RWPE2 (cell line): ENCODE measurements around the gene CTSF.
"Not testable (repeated sequence)": the region's sequence is repeated elsewhere in the genome, so short reads cannot be mapped to it uniquely, and the experiment has no call there.

Experiments used
- ATAC-seq: fragments of 200-7000 bp; cut with Tn5 transposase; 3 replicates; pipeline ENCODE4 v1.9.1; 2021; ENCODE audit warnings: low read depth
- DNase-seq: peaks from one replicate; pipeline ENCODE4 v3.0.0-alpha.2; 2020; ENCODE audit warnings: low spot score
- H3K27ac ChIP-seq: fragments of 450-650 bp; 2 replicates; pipeline ENCODE4 v1.5.1; 2017; ENCODE audit warnings: mild to moderate bottlenecking; ENCODE audit not compliant: poor library complexity, severe bottlenecking
- H3K27me3 ChIP-seq: fragments of 250-450 bp; sonication (Bioruptor Pico); 2 replicates; pipeline ENCODE4 v1.5.1; 2021; ENCODE audit warnings: mild to moderate bottlenecking, moderate library complexity; ENCODE audit not compliant: insufficient read depth, poor library complexity, severe bottlenecking
- H3K36me3 ChIP-seq: fragments of 250-450 bp; sonication (Bioruptor Pico); 2 replicates; pipeline ENCODE4 v1.5.1; 2020; ENCODE audit warnings: low read depth, mild to moderate bottlenecking, moderate library complexity
- H3K4me1 ChIP-seq: fragments of 250-450 bp; sonication (Bioruptor Pico); 2 replicates; pipeline ENCODE4 v1.5.1; 2021; ENCODE audit warnings: mild to moderate bottlenecking, moderate library complexity; ENCODE audit not compliant: insufficient read depth, poor library complexity, severe bottlenecking
- H3K4me3 ChIP-seq: fragments of 250-450 bp; sonication (Bioruptor Pico); 2 replicates; pipeline ENCODE4 v1.5.1; 2021; ENCODE audit warnings: mild to moderate bottlenecking, moderate library complexity; ENCODE audit not compliant: severe bottlenecking
- H3K9me3 ChIP-seq: fragments of 250-450 bp; sonication (Bioruptor Pico); 2 replicates; pipeline ENCODE4 v1.5.1; 2021; ENCODE audit warnings: mild to moderate bottlenecking, moderate library complexity; ENCODE audit not compliant: severe bottlenecking
- TF ChIP-seq, protein P1 (sequence below): fragments of 450-650 bp; IDR thresholded peaks from one replicate; pipeline ENCODE4 v1.5.1; 2017; ENCODE audit warnings: mild to moderate bottlenecking, moderate library complexity; ENCODE audit not compliant: poor library complexity, severe bottlenecking

The CTSF gene

DNA sequence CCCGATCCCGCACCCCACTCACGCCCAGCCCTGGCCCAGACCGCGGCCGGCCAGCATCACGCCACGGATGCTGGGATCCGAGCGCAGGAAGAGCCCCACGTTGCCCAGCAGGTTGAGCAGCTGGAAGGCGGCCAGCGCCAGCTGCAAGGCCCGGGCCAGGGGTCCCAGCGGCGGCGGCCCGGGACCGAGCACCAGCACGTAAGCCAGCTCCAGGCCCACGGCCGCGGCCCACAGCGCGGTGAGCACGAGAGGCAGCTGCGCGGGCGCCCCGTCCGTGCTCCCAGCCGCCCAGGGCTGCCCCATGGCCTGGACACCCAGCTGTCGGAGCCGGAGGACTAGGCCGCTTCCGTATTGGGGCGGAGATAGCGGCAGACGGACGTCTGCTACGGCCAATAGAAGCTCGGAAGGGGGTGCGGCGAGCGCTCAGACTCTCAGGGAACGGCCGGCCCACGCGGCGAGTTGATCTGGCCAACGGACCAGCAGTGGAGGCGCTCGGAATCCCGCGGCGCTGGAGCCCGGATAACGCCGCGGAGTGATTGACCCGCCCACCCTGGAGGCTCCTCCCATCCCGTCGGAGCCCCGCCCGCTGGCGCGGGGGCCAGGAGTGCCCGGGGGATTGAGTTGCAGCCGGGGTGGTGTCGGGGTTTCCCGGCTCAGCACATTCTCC lies 22.6 kb downstream of the CTSF start, which contains the start of gene ZDHHC24:
Gene ZDHHC24 (minus strand): TSS at position 348 of the 667 bp plus-strand sequence. CDS start 45 bp downstream, at position 303.
- peak; percentile 97 for DNase-seq
- Histone ChIP-seq H3K27ac (no peak within 1 kb of the TSS), H3K9me3 (no peaks in the 10 kb centered on the region), H3K4me1 (no peaks in the 10 kb centered on the region), H3K27me3 (no peaks in the 10 kb centered on the region), H3K4me3 (peak within 1 kb of the TSS; percentile 78), H3K36me3 (no peaks in the 10 kb centered on the region)
- TF ChIP-seq, protein P1, sequence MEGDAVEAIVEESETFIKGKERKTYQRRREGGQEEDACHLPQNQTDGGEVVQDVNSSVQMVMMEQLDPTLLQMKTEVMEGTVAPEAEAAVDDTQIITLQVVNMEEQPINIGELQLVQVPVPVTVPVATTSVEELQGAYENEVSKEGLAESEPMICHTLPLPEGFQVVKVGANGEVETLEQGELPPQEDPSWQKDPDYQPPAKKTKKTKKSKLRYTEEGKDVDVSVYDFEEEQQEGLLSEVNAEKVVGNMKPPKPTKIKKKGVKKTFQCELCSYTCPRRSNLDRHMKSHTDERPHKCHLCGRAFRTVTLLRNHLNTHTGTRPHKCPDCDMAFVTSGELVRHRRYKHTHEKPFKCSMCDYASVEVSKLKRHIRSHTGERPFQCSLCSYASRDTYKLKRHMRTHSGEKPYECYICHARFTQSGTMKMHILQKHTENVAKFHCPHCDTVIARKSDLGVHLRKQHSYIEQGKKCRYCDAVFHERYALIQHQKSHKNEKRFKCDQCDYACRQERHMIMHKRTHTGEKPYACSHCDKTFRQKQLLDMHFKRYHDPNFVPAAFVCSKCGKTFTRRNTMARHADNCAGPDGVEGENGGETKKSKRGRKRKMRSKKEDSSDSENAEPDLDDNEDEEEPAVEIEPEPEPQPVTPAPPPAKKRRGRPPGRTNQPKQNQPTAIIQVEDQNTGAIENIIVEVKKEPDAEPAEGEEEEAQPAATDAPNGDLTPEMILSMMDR: no peak
- ATAC-seq: peak; percentile 98

DNA sequence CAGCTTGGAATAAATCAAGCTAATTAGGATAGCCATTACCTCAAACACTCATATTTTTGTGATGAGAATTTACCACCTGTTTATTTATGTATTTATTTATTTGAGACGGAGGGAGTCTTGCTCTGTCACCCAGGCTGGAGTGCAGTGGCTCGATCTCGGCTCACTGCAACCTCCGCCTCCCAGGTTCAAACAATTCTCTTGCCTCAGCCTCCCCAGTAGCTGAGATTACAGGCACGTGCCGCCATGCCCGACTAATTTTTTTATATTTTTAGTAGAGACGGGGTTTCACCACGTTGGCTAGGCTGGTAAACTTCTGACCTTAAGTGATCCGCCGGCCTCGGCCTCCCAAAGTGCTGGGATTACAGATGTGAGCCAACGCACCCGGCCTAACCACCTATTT lies 23.5 kb downstream of the CTSF start:
- peak overlapping the region; percentile 78 for H3K4me3 ChIP-seq
- not testable (repeated sequence) for ATAC-seq, H3K27ac ChIP-seq, H3K27me3 ChIP-seq, H3K36me3 ChIP-seq, DNase-seq, H3K9me3 ChIP-seq, H3K4me1 ChIP-seq

DNA sequence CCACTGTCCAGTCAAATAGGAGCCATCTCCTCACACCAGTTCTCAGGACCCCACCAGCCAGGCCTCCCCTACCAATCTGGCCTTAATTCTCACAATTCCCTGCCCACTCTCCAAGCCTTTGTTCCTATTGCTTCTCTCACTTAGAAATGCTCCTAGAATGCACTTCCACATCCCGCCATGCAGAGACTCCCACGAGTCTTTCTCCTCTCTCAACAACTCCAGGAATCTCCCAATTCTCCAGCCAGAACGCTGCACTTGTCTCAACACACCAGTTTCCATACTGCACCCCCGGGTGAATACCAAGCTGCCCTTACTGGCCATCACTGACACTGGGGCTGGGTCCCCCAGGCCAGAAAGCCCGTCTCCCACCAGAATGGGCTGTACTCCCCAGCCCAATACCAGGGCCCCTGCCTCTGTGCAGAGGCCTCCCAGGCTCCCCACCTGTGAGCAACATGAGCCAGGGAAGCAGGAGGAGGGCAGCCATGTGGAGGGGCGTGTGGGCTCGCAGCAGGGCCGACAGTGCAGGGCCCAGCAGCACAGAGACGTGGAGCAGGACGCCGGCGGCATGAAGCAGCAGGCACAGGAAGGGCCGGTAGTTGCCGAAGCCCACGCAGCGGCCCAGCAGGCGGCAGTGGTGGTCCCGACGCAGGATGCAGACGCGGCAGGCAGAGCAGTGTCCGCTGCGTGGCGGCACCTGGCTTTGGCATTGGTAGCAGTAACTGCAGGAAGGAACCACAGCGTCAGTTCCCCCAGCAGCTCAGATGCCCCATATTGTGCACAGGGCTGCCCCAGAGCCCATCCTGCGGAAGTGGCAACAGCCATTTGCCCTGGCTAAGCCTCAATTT lies 24.9 kb downstream of the CTSF start:
- DNase-seq (no peak), ATAC-seq (no peak)

DNA sequence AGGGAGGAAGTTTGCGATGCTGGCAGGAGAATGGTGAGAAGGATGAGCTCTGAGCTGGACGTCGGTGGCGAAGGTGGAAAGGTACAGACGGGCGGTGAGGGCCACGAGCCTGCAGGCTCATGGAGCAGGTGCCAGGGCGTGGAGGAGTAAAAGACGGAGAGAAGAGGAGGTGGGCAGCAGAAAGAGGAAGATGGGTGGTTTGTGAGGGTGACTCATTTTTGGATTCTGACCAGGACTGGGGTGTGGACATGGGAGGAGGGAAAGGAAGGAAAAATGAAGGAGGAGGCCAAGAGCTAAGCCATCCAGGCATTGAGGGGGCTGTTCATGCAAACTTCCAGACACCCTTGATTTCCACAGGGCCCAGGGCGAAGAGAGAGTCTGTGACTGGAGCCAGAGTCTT lies 26.0 kb downstream of the CTSF start:
- Histone ChIP-seq H3K36me3 (no peaks in the 10 kb centered on the region), H3K4me3 (no peak overlapping the region), H3K27me3 (no peaks in the 10 kb centered on the region), H3K9me3 (no peaks in the 10 kb centered on the region), H3K4me1 (no peaks in the 10 kb centered on the region), H3K27ac (no peak overlapping the region)
- TF ChIP-seq, protein P1: no peak
- DNase-seq (no peak), ATAC-seq (no peak)

More for the DNA sequence above, 24.9 kb downstream of the CTSF start:
- no peaks in the 10 kb centered on the region for H3K9me3 ChIP-seq
- TF ChIP-seq, protein P1: no peak
- H3K36me3 ChIP-seq: no peaks in the 10 kb centered on the region
- no peaks in the 10 kb centered on the region for H3K27me3 ChIP-seq
- H3K4me3 ChIP-seq: no peak overlapping the region
- H3K27ac ChIP-seq: no peak overlapping the region
- no peaks in the 10 kb centered on the region for H3K4me1 ChIP-seq

DNA sequence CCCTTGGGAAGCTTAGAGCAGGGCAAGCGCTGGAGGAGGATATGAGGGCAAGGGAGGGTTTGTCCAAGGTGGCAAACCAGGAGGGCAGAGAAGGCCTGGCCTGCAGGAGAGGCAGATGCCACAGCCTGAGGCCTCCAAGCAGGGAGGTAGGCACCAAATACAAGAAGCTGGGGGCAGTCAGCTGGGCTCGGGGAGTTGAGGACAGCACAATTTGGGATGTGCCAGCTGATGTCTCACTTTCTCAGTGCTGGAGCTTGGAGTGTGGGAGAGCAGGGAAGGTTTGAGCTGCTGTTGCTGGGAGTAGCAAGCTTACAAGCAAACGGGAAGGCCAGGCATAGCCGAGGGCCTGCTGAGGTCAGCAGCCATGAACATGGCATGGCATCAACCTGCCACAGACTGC lies 26.5 kb downstream of the CTSF start:
- H3K4me1 ChIP-seq: no peaks in the 10 kb centered on the region
- H3K27ac ChIP-seq: no peak overlapping the region
- ATAC-seq (no peak), DNase-seq (no peak)
- no peaks in the 10 kb centered on the region for H3K27me3 ChIP-seq
- no peak overlapping the region for H3K4me3 ChIP-seq
- no peaks in the 10 kb centered on the region for H3K9me3 ChIP-seq
- TF ChIP-seq, protein P1: no peak
- H3K36me3 ChIP-seq: no peaks in the 10 kb centered on the region

DNA sequence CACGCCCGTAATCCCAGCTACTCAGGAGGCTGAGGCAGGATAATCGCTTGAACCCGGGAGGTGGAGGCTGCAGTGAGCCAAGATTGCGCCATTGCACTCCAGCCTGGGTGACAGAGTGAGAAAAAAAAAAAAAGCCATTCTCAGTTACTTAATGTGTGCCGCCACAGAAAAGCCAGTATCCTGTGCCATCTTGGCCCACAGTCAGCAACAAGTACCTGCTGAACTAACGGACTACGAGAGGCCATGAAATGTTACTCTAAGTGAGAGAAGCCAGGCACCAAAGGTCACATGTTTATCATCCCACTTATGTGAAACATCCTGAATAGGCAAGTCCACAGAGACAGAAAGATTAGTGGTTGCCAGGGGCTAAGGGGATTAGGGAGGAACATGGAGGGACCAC lies 27.8 kb downstream of the CTSF start:
- not testable (repeated sequence) for H3K4me1 ChIP-seq, ATAC-seq, H3K27ac ChIP-seq, H3K27me3 ChIP-seq, DNase-seq, H3K4me3 ChIP-seq, H3K9me3 ChIP-seq, H3K36me3 ChIP-seq
